Colonic mucosa (tissue), 4 donors: ENCODE measurements around the gene CHRDL2. TPM values are rescaled to one million over a fixed set of nuclear protein-coding genes. Genes with fewer than 3 reads are reported as not detected.
"Not testable (repeated sequence)": the region's sequence is repeated elsewhere in the genome, so short reads cannot be mapped to it uniquely, and the experiment has no call there.

ENCODE experiments used
- DNase-seq: peaks from one replicate; pipeline ENCODE4 v3.0.0-alpha.2; 2020
- H3K27ac ChIP-seq: fragments of 200-600 bp; one replicate; pipeline ENCODE4 v1.8.0; 2021
- H3K27me3 ChIP-seq: fragments of 200-600 bp; one replicate; pipeline ENCODE4 v1.8.0; 2021
- H3K36me3 ChIP-seq: fragments of 200-600 bp; one replicate; pipeline ENCODE4 v1.8.0; 2021
- H3K4me1 ChIP-seq: fragments of 200-600 bp; one replicate; pipeline ENCODE4 v1.8.0; 2021; ENCODE audit warnings: mild to moderate bottlenecking
- H3K4me3 ChIP-seq: fragments of 200-600 bp; one replicate; pipeline ENCODE4 v1.8.0; 2021
- H3K9ac ChIP-seq, 2 donors: one replicate each; pipeline ENCODE4 v1.7.0; 2013; ENCODE audit warnings: control low read depth in 2 of 2, low read depth in 2 of 2, low read length in 2 of 2
- H3K9me3 ChIP-seq: fragments of 200-600 bp; one replicate; pipeline ENCODE4 v1.8.0; 2021
- CTCF ChIP-seq: fragments of 200-600 bp; IDR thresholded peaks from one replicate; pipeline ENCODE4 v1.8.0; 2022; ENCODE audit warnings: antibody characterized with exemption, mild to moderate bottlenecking
- intact Hi-C: fragments of 100-400 bp; cut with DNase I; formaldehyde crosslinking; loops from one replicate; pipeline ENCODE4 v1.14.1; 2022
- total RNA-seq, 2 donors: library from RNA; stranded (reverse); fragmentation: NEBNext Ultra II Directional in 1 of 2; extraction: Animal tissue kit (Norgen Biotek cat#: 25700) in 1 of 2; gene quantifications; one replicate each; pipeline ENCODE4 v1.2.1, GENCODE V29; 2021
- donor health status: healthy.
- donor health status: DM: no; HTN: no; CAD: no.
- donor health status: DM: no; HTN: no; CAD: no.

The CHRDL2 gene
- total RNA-seq, 2 donors from 2014 or later = 0.42 to 26.5 TPM

- intact Hi-C loops = no loop called here
- Histone ChIP-seq H3K27ac (no peak overlapping the region), H3K4me3 (no peak overlapping the region), H3K4me1 (no peaks in the 10 kb centered on the region), H3K9ac (no peak overlapping the region), H3K9me3 (no peaks in the 10 kb centered on the region), H3K36me3 (no peaks in the 10 kb centered on the region), H3K27me3 (no peaks in the 10 kb centered on the region)
- no peak for DNase-seq
- no peak for TF ChIP-seq CTCF
Measured at GRCh38 chr11:74662487-74663103, 68.6 kb downstream of the CHRDL2 start.

GRCh38 chr11:74659124-74659523 lies 72.1 kb downstream of the CHRDL2 start:
- H3K9me3 ChIP-seq, intact Hi-C loops, H3K27me3 ChIP-seq, H3K36me3 ChIP-seq, DNase-seq, H3K9ac ChIP-seq, H3K4me1 ChIP-seq, H3K27ac ChIP-seq, H3K4me3 ChIP-seq: not testable (repeated sequence)

GRCh38 chr11:74654976-74655375 lies 76.2 kb downstream of the CHRDL2 start:
- intact Hi-C loops = no loop called here
- no peak for DNase-seq
- Histone ChIP-seq H3K9me3 (no peaks in the 10 kb centered on the region), H3K4me1 (no peaks in the 10 kb centered on the region), H3K27ac (no peak overlapping the region), H3K4me3 (no peak overlapping the region), H3K9ac (no peak overlapping the region), H3K27me3 (no peaks in the 10 kb centered on the region), H3K36me3 (no peaks in the 10 kb centered on the region)
- TF ChIP-seq CTCF = no peak

GRCh38 chr11:74650498-74650897 lies 80.7 kb downstream of the CHRDL2 start:
- H3K9me3 ChIP-seq = no peaks in the 10 kb centered on the region
- no peaks in the 10 kb centered on the region for H3K27me3 ChIP-seq
- TF ChIP-seq CTCF = no peak
- no peaks in the 10 kb centered on the region for H3K4me1 ChIP-seq
- no peak for DNase-seq
- no peaks in the 10 kb centered on the region for H3K36me3 ChIP-seq
- no peak overlapping the region for H3K9ac ChIP-seq
- intact Hi-C loops = no loop called here
- no peak overlapping the region for H3K4me3 ChIP-seq
- H3K27ac ChIP-seq = no peak overlapping the region

- H3K4me1 ChIP-seq = no peaks in the 10 kb centered on the region
Measured at GRCh38 chr11:74648894-74649293, 82.3 kb downstream of the CHRDL2 start.

More at GRCh38 chr11:74648894-74649293, 82.3 kb downstream of the CHRDL2 start:
- no peaks in the 10 kb centered on the region for H3K9me3 ChIP-seq
- H3K4me3 ChIP-seq = no peak overlapping the region
- intact Hi-C loops = no loop called here
- H3K27ac ChIP-seq = no peak overlapping the region
- DNase-seq = no peak
- no peak for TF ChIP-seq CTCF
- no peaks in the 10 kb centered on the region for H3K27me3 ChIP-seq
- no peak overlapping the region for H3K9ac ChIP-seq
- no peaks in the 10 kb centered on the region for H3K36me3 ChIP-seq
